Lung microvascular endothelial cell (primary cell): Measurements from ENCODE around the gene SEC23IP. TPM values are rescaled to one million over a fixed set of nuclear protein-coding genes. Genes with fewer than 3 reads are reported as not detected.
A peak's percentile ranks its signal among the peaks of the same experiment; 100 is the strongest.

Experiments used
- DNase-seq, 2 donors: peaks; one replicate each; pipeline versions ENCODE4 v3.0.0 to v3.0.0-alpha.2; 2010; ENCODE audit warnings: low read depth in 2 of 2
- total RNA-seq: library from RNA; depleted of rRNA; stranded (reverse); fragments of >200 nt; gene quantifications from 2 replicates; pipeline ENCODE4 v1.2.1, GENCODE V29; 2014

Gene SEC23IP
- total RNA-seq, 1 donor from 2014 or later, result 13.9 TPM

GRCh38 chr10:119933179-119933578, 40.6 kb downstream of the SEC23IP start:
- DNase-seq, result peak; percentile 37 to 43

DNA sequence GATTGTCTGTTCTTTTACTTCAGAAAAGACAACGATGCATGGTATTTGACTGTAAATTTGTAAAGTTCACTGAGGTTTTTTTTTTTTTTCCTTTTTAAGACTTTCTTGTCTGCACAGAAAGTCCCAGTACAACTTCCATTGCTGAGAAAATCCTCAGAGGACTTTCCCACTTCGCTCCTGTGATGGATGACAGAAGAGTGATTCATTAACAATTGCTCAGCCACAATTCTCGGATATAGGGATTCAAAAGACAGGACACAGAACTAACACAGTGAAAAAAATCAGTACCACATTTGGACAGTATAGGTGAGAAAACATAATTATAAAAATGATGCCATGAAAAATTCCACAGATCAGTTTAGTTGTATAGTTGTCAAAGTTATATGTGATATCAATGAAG, 48.0 kb downstream of the SEC23IP start:
- DNase-seq, result peak; percentile 61 to 94

DNA sequence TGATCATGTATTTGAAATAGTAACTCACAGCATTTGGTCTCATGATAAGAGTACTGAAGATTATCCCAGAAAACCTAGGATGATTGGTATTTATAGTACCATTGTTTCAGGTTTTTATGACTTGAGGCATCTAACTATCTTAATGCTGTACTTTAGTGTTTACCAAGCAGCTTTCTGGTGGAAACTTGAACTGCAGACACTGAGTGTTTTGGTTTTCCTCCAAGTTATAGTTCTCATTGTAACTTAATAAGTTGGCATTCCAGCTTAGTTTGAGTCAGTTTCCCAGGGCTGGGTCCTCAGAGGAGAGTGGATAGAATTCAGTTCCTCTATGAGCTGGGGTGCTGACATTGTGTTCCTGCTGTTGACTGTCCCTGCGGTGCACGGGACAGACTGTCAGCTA, 50.4 kb downstream of the SEC23IP start:
- peak in 1 of 2 donors; percentile 14 for DNase-seq

DNA sequence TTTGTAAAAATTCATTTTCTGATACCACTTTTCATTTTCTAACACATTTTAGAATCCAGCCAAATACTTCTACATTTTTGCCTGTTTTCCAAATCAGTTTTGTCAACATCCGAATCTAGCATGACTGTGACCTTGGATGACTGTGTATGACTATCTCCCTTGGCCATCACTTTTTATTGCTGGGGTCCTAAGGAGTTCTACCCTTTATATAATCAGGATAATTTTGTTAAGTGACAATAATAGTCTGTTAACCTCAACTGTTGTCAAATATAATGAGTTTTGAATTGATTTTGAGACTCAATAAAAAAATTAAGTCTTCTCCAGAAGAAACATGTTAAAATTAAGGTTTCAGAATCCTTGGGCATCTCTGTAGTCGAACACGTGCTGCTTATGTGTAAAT, 53.3 kb downstream of the SEC23IP start:
- DNase-seq, result no peak

DNA sequence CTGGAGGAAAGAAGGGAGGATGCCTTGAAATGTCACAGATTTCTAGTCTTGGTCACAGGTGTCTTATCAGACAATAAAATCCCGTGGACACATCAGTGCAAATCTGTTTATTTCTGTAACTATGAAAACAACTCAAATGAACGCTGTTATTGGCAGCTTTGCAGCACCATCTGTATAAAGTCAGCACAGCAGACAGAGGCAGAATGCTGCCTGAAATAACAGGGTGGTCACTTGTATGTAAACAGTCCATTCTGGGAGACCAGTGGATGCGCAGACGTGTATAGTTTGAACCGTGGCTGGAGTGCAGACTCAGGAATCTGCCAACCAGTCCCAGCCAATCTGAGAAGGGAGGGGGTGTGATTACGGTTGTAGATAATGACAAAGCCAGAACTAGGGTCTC, 54.8 kb downstream of the SEC23IP start:
- peak; percentile 3 to 46 for DNase-seq

GRCh38 chr10:119957451-119957850, 64.9 kb downstream of the SEC23IP start:
- DNase-seq, result no peak

GRCh38 chr10:119962837-119963236, 70.3 kb downstream of the SEC23IP start:
- no peak for DNase-seq

DNA sequence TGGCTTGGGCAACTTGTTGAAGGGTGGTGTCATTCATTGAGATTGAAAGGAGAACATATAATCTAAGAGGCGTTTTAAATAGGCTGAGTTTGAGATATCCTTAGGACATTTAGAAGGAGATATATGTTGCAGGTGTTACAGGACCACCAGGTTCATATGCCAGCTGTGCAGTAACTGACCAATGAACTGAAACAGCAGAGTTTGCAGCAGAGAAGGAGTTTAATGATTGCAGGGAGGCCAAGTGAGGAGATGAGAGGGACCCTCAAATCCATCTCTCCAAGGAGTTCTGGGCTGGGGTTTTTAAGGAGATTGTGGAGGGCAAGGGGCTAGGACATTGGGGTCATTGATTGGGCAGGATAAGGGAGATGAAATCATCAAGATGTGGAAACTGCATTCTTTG, 74.5 kb downstream of the SEC23IP start:
- no peak for DNase-seq

- no peak for DNase-seq
Measured at GRCh38 chr10:119969609-119970008, 77.1 kb downstream of the SEC23IP start.

GRCh38 chr10:119970107-119970506, 77.6 kb downstream of the SEC23IP start:
- no peak for DNase-seq

- no peak for DNase-seq
Measured at GRCh38 chr10:119970963-119971362, 78.4 kb downstream of the SEC23IP start.

DNA sequence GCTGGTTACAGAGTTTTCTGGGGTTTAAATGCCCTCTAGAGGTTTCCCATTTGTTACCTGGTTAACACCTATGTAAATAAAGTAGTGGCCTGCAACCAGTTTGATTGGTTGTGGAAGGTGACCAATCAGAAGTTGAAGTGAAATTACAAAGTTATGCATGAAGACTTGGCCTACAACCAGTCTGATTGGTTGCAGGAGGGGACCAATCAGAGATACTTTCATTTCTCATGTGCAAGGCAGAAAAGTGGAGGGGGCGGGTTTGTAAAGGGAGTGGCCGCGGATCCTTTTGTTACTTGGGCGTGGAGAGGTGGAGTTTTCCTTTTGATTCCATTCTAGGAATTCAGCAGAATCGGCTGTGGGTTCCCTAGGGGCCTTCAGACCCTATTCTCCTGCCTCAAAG, 80.8 kb downstream of the SEC23IP start:
- DNase-seq, result peak in 1 of 2 donors; percentile 4

- DNase-seq, result no peak
Measured at GRCh38 chr10:119976421-119976820, 83.9 kb downstream of the SEC23IP start.

- no peak for DNase-seq
Measured at GRCh38 chr10:119980956-119981750, 88.6 kb downstream of the SEC23IP start.

DNA sequence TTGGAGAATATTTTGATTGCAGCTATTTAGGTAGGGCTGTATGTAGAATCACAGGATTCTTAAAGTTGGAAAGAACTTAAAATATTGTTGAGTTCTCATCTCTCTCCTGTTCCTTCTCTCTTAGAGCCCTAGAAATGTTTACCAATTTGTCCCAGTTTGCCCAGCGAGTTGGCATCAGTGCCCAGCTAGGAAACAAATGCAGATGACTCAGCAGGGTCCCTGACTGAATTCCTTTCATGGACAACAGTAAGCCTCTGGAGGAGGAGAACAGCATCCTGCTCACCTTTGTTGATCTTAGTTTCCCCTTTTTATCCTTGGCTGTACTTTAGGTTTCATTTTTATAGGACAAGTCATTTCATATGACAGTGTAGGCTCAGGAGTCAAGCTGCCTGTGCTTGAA, 89.3 kb downstream of the SEC23IP start:
- DNase-seq, result no peak

- no peak for DNase-seq
Measured at GRCh38 chr10:119988333-119988732, 95.8 kb downstream of the SEC23IP start.

GRCh38 chr10:119989966-119990365, 97.4 kb downstream of the SEC23IP start:
- no peak for DNase-seq

DNA sequence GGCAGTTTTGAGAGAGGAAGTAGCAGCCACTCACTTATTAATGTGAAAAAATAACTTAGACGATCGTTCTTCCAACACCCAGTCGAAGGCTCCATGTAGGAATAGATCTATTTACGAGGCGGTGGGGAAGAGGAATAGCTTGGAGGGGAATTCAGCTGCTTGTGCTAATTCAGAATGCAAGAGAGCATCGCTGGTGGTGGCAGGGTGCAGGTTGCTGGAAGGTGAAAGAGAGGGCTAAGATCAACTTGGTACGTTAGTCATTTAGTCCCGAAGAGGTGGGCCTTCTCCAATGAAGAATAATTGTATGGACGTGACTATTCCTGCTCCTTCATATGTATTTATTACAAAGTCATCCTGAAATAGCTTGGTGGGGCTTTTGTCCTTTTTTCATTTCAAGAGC, 98.5 kb downstream of the SEC23IP start:
- no peak for DNase-seq

GRCh38 chr10:119991816-119992215, 99.3 kb downstream of the SEC23IP start:
- DNase-seq, result no peak
